MM.1S (cell line): ENCODE measurements around the gene ZNF506.
"Not testable (repeated sequence)": the region's sequence is repeated elsewhere in the genome, so short reads cannot be mapped to it uniquely, and the experiment has no call there.

Experiments
- CTCF ChIP-seq: fragments of 300-600 bp; sonication (generic); IDR thresholded peaks from 2 replicates; pipeline ENCODE4 v1.5.1; 2016; ENCODE audit warnings: antibody characterized with exemption, low read length, mixed read lengths
- EZH2 ChIP-seq: fragments of 300-600 bp; sonication (generic); optimal IDR thresholded peaks from 2 replicates; pipeline ENCODE3; 2017; ENCODE audit warnings: low read depth, mild to moderate bottlenecking, antibody characterized with exemption, low read length, mixed read lengths

- TF ChIP-seq CTCF, EZH2: not testable (repeated sequence)
Measured at GRCh38 chr19:19785476-19785875, 36.1 kb downstream of the ZNF506 start.
